GM13976 (cell line): ENCODE results near the gene ARHGEF10L.

Source experiments
- DNase-seq: peaks from one replicate; pipeline ENCODE4 v3.0.0; 2012; ENCODE audit warnings: low spot score
- CTCF ChIP-seq: IDR thresholded peaks from 2 replicates; pipeline ENCODE4 v1.5.1; 2012; ENCODE audit warnings: borderline replicate concordance, mild to moderate bottlenecking; ENCODE audit not compliant: insufficient read depth; ENCODE audit errors: extremely low read depth, missing control alignments, control extremely low read depth
- in situ Hi-C: fragments of 300-500 bp; cut with MboI; formaldehyde crosslinking; loops from one replicate; pipeline ENCODE4 v1.12.0; 2022; ENCODE audit warnings: low sequenced_read_pairs, mixed read lengths, inconsistent platforms; ENCODE audit not compliant: unreplicated experiment

Gene ARHGEF10L

GRCh38 chr1:17570228-17570627, 30.7 kb downstream of the ARHGEF10L start:
- no peak for DNase-seq
- in situ Hi-C loops, result no loop called here
- no peak for TF ChIP-seq CTCF

GRCh38 chr1:17572264-17572985, 32.9 kb downstream of the ARHGEF10L start:
- in situ Hi-C loops, result no loop called here
- TF ChIP-seq CTCF, result peak; percentile 37
- peak; percentile 66 for DNase-seq

GRCh38 chr1:17573518-17574041, 34.1 kb downstream of the ARHGEF10L start:
- in situ Hi-C loops, result no loop called here
- no peak for TF ChIP-seq CTCF
- DNase-seq, result no peak

- no peak for DNase-seq
- no peak for TF ChIP-seq CTCF
- in situ Hi-C loops, result no loop called here
Measured at GRCh38 chr1:17574516-17574915, 35.0 kb downstream of the ARHGEF10L start.

- no peak for TF ChIP-seq CTCF
- in situ Hi-C loops, result no loop called here
- no peak for DNase-seq
Measured at GRCh38 chr1:17575797-17576518, 36.5 kb downstream of the ARHGEF10L start.

GRCh38 chr1:17576519-17576853, 37.0 kb downstream of the ARHGEF10L start:
- DNase-seq, result no peak
- TF ChIP-seq CTCF, result no peak
- in situ Hi-C loops, result no loop called here

GRCh38 chr1:17577907-17578297, 38.4 kb downstream of the ARHGEF10L start:
- in situ Hi-C loops, result no loop called here
- TF ChIP-seq CTCF, result no peak
- DNase-seq, result no peak
